AG04450 (cell line): ENCODE data around the gene RGS6. TPM values are rescaled to one million over a fixed set of nuclear protein-coding genes. Genes with fewer than 3 reads are reported as not detected.

Experiments
- CTCF ChIA-PET: fragments of 300-600, 350-600 bp; formaldehyde crosslinking; extraction: SDS; loops from one replicate; lab custom pipeline; 2022; ENCODE audit warnings: antibody characterized with exemption, inconsistent platforms; lab: Charles Lee
- POLR2A ChIA-PET: fragments of 350-600 bp; formaldehyde crosslinking; extraction: SDS; loops from one replicate; lab custom pipeline; 2021; ENCODE audit warnings: antibody characterized with exemption, inconsistent platforms; lab: Yijun Ruan, JAX
- DNase-seq: peaks from one replicate; pipeline ENCODE4 v3.0.0-alpha.2; 2011; ENCODE audit warnings: low read depth, low spot score
- H3K27ac ChIP-seq: one replicate; pipeline ENCODE4 v1.5.1; 2012; ENCODE audit warnings: low read depth, low read length, control low read depth
- H3K27me3 ChIP-seq: one replicate; pipeline ENCODE4 v1.6.0; 2012; ENCODE audit warnings: low read length; ENCODE audit not compliant: control insufficient read depth, insufficient read depth
- H3K4me3 ChIP-seq: 2 replicates; pipeline ENCODE4 v1.5.1; 2011; ENCODE audit warnings: mild to moderate bottlenecking, low read depth, low read length, control low read depth
- H3K9me3 ChIP-seq: 2 replicates; pipeline ENCODE4 v1.5.1; 2012; ENCODE audit warnings: low read length; ENCODE audit not compliant: control insufficient read depth, insufficient read depth
- CTCF ChIP-seq: IDR thresholded peaks from 2 replicates; pipeline ENCODE4 v1.5.1; 2011; ENCODE audit warnings: low read depth, low read length, control low read depth, inconsistent platforms
- polyA plus RNA-seq: library from polyadenylated mRNA; depleted of rRNA; stranded (reverse); fragments of >200 nt; gene quantifications from 2 replicates; pipeline ENCODE4 v1.2.3, GENCODE V29; 2011

The RGS6 gene
- polyA plus RNA-seq, 1 experiment: not detected

DNA sequence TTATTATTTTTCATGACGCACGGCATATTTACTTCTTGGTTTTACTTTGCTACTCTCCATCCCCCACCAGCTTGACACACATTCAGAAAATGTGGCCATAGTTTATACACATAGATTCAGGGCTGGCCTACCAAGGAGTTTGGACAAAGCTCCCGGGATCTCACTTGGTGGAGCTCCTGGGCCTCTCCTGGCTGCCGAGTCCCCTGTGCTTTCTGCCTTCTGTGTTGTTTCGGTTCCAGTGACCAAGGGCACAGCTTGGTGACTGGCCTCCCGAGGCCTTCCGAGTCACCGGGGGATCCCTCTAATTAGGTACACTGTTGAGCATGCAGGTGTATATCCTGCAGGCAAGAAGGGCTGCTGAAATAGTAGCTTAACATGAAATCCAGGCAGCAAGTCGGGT lies 63.5 kb downstream of the RGS6 start:
- no peaks in the 10 kb centered on the region for H3K9me3 ChIP-seq
- DNase-seq: no peak
- POLR2A ChIA-PET: no interaction called here
- H3K4me3 ChIP-seq: no peak overlapping the region
- TF ChIP-seq CTCF: no peak
- CTCF ChIA-PET: no interaction called here
- no peaks in the 10 kb centered on the region for H3K27me3 ChIP-seq
- no peak overlapping the region for H3K27ac ChIP-seq

DNA sequence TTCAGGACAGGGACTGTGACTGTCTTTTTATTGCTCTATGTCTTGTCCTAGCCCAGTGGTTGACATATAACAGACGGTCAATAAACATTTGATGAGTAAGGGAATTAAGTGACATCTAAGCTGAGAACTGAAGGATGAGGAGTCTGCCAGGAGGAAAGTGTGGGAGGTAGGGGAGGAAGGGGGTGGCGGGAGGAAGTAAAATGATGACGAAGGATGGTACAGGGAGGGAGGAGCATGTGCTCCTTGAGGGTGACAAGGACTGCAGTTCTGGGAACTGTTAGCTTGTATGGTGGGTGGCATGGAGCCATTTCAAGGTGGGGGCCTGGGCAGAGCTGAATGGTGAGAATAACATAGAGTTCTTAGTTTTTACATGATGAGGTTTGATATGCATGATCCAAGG lies 64.4 kb downstream of the RGS6 start:
- H3K27me3 ChIP-seq: no peaks in the 10 kb centered on the region
- CTCF ChIA-PET: no interaction called here
- no peak overlapping the region for H3K27ac ChIP-seq
- DNase-seq: no peak
- POLR2A ChIA-PET: no interaction called here
- H3K9me3 ChIP-seq: no peaks in the 10 kb centered on the region
- TF ChIP-seq CTCF: no peak
- H3K4me3 ChIP-seq: no peak overlapping the region

GRCh38 chr14:72000907-72001306 lies 68.7 kb downstream of the RGS6 start:
- no peak overlapping the region for H3K27ac ChIP-seq
- no peak for DNase-seq
- no peaks in the 10 kb centered on the region for H3K27me3 ChIP-seq
- ChIA-PET CTCF (no interaction called here), POLR2A (no interaction called here)
- H3K4me3 ChIP-seq: no peak overlapping the region
- H3K9me3 ChIP-seq: no peaks in the 10 kb centered on the region
- no peak for TF ChIP-seq CTCF

- ChIA-PET POLR2A (no interaction called here), CTCF (no interaction called here)
- no peak overlapping the region for H3K4me3 ChIP-seq
- DNase-seq: no peak
- H3K9me3 ChIP-seq: no peaks in the 10 kb centered on the region
- no peak for TF ChIP-seq CTCF
- H3K27me3 ChIP-seq: no peaks in the 10 kb centered on the region
- H3K27ac ChIP-seq: no peak overlapping the region
These were observed 70.5 kb downstream of the RGS6 start for GRCh38 chr14:72002731-72003130.

- DNase-seq: no peak
- POLR2A ChIA-PET: no interaction called here
These were observed 76.4 kb downstream of the RGS6 start for GRCh38 chr14:72008666-72009065.

More at GRCh38 chr14:72008666-72009065, 76.4 kb downstream of the RGS6 start:
- CTCF ChIA-PET: interaction anchor here (1.0 kb wide), 1 partner anchor 11 kb away, joined by 3 read pairs; no protein-coding TSS in a partner anchor
- H3K4me3 ChIP-seq: no peak overlapping the region
- TF ChIP-seq CTCF: no peak
- H3K27ac ChIP-seq: no peak overlapping the region
- H3K9me3 ChIP-seq: no peaks in the 10 kb centered on the region
- no peaks in the 10 kb centered on the region for H3K27me3 ChIP-seq
